Epithelial cell of esophagus (primary cell): ENCODE data around the gene RNF146.

ENCODE experiments used
- DNase-seq: peaks from one replicate; pipeline ENCODE4 v3.0.0; 2010; ENCODE audit warnings: low read depth
- H3K4me3 ChIP-seq: 2 replicates; pipeline ENCODE4 v1.5.1; 2011; ENCODE audit warnings: mild to moderate bottlenecking, low read length, control low read depth
- CTCF ChIP-seq: IDR thresholded peaks from 2 replicates; pipeline ENCODE4 v1.5.1; 2011; ENCODE audit warnings: low read depth, mild to moderate bottlenecking, low read length, control low read depth, inconsistent platforms; ENCODE audit not compliant: insufficient read depth; ENCODE audit errors: missing control alignments

Gene RNF146

GRCh38 chr6:127298475-127298874, 31.8 kb downstream of the RNF146 start:
- H3K4me3 ChIP-seq, result no peak overlapping the region
- peak; percentile 13 for DNase-seq
- TF ChIP-seq CTCF, result no peak

GRCh38 chr6:127299522-127300240, 33.0 kb downstream of the RNF146 start:
- TF ChIP-seq CTCF, result no peak
- H3K4me3 ChIP-seq, result no peak overlapping the region
- DNase-seq, result peak; percentile 50

GRCh38 chr6:127300411-127300810, 33.7 kb downstream of the RNF146 start:
- TF ChIP-seq CTCF, result no peak
- peak; percentile 53 for DNase-seq
- no peak overlapping the region for H3K4me3 ChIP-seq

- TF ChIP-seq CTCF, result no peak
- H3K4me3 ChIP-seq, result no peak overlapping the region
- DNase-seq, result no peak
These were observed 34.6 kb downstream of the RNF146 start for GRCh38 chr6:127301199-127301700.

GRCh38 chr6:127302728-127303660, 36.3 kb downstream of the RNF146 start:
- peak; percentile 51 for DNase-seq
- peak; percentile 65 for TF ChIP-seq CTCF
- H3K4me3 ChIP-seq, result no peak overlapping the region

GRCh38 chr6:127303917-127304316, 37.3 kb downstream of the RNF146 start:
- TF ChIP-seq CTCF, result no peak

More at GRCh38 chr6:127303917-127304316, 37.3 kb downstream of the RNF146 start:
- H3K4me3 ChIP-seq, result no peak overlapping the region
- no peak for DNase-seq
